Lower leg skin (tissue), 4 donors: ENCODE results near the gene VGF. TPM values are rescaled to one million over a fixed set of nuclear protein-coding genes. Genes with fewer than 3 reads are reported as not detected.

ENCODE experiments used
- DNase-seq, 2 donors: peaks; one replicate each; pipeline ENCODE4 v3.0.0-alpha.2; 2019; ENCODE audit warnings: low spot score in 2 of 2
- H3K4me3 ChIP-seq: fragments of 200-600 bp; sonication (generic); 2 replicates; pipeline ENCODE4 v1.5.1; 2017; ENCODE audit warnings: mild to moderate bottlenecking, low read depth; ENCODE audit not compliant: poor library complexity, severe bottlenecking
- POLR2A ChIP-seq, 2 donors: fragments of 450-650 bp; IDR thresholded peaks; one replicate each; pipeline ENCODE4 v1.6.1; 2016 to 2017; ENCODE audit warnings: antibody characterized with exemption in 2 of 2, mild to moderate bottlenecking in 1 of 2, moderate library complexity in 1 of 2
- WGBS, 2 donors: methylation state at CpG; one replicate each; pipeline ENCODE4 v1.1.5; 2018; 5-methylcytosine and 5-hydroxymethylcytosine counted together
- intact Hi-C: fragments of 100-400 bp; cut with DNase I; formaldehyde crosslinking; loops from one replicate; pipeline ENCODE4 v1.15.0; 2023; ENCODE audit warnings: low total_unique reads
- total RNA-seq, 4 donors: library from RNA; depleted of rRNA; stranded (reverse); fragments of >200 nt; gene quantifications; one replicate each; pipeline ENCODE4 v1.1.0, GENCODE V29; 2016
- TF ChIP-seq, protein P1 (sequence below), 3 donors: fragments of 450-650 bp; IDR thresholded peaks; one replicate each; pipeline ENCODE4 v1.5.1; 2016; ENCODE audit warnings: antibody characterized with exemption in 3 of 3, mild to moderate bottlenecking in 3 of 3, moderate library complexity in 2 of 3

VGF gene
- total RNA-seq, 4 donors from 2014 or later, result 0.91 to 6.3 (median 2.5) TPM; not detected in 1

DNA sequence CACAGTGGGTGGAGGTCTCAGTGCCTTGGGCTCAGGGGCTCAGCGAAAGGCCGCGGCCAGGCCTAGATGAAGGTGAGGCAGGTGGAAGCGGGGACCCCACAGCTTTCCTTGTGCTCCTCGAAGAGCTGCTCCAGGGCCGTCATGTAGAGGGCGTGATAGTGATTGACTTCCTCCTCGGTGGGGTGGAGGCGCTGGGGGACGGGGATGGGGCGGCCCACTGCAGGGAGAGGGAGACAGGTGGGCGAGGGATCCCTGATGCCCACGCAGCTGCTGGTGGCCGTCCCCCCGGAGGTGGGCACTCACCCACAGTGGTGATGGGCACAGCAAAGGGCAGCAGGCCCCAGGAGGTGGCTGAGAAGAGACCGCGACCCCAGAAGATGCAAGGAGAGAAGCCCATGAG, 30.5 kb upstream of the VGF start:
- intact Hi-C loops, result no loop called here
- TF ChIP-seq, protein P1, sequence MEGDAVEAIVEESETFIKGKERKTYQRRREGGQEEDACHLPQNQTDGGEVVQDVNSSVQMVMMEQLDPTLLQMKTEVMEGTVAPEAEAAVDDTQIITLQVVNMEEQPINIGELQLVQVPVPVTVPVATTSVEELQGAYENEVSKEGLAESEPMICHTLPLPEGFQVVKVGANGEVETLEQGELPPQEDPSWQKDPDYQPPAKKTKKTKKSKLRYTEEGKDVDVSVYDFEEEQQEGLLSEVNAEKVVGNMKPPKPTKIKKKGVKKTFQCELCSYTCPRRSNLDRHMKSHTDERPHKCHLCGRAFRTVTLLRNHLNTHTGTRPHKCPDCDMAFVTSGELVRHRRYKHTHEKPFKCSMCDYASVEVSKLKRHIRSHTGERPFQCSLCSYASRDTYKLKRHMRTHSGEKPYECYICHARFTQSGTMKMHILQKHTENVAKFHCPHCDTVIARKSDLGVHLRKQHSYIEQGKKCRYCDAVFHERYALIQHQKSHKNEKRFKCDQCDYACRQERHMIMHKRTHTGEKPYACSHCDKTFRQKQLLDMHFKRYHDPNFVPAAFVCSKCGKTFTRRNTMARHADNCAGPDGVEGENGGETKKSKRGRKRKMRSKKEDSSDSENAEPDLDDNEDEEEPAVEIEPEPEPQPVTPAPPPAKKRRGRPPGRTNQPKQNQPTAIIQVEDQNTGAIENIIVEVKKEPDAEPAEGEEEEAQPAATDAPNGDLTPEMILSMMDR (IDR thresholded peaks at IDR 0.05), result no peak
- no peak for TF ChIP-seq POLR2A (IDR thresholded peaks at IDR 0.05)
- 88% methylated on average over 17 of the region's 17 CpGs for WGBS, 2 donors
- H3K4me3 ChIP-seq, result no peak overlapping the region
- no peak for DNase-seq

DNA sequence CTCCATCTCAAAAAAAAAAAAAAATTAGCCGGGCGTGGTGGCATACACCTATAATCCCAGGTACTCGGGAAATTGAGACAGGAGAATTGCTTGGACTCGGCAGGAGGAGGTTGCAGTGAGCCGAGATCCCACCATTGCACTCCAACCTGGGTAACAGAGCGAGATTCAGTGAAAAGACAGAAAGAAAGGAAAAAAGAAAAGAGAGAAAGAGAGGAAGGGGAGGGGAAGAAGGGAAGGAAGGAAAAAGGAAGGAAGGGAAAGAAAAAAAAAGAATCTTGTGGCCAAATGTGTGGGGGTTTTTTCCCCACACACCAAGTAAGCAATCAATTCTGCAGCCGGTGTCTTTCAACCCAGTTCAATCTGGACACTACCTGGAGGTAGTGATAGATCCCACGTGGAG, 23.7 kb upstream of the VGF start:
- no peak for DNase-seq
- WGBS, 2 donors, result 79% methylated on average over 8 of the region's 8 CpGs
- intact Hi-C loops, result loop anchor here (5.0 kb wide), 1 partner anchor 738 kb away; no protein-coding TSS in a partner anchor
- no peak overlapping the region for H3K4me3 ChIP-seq
- TF ChIP-seq POLR2A (IDR thresholded peaks at IDR 0.05), result no peak
- TF ChIP-seq, protein P1 (IDR thresholded peaks at IDR 0.05), result no peak

DNA sequence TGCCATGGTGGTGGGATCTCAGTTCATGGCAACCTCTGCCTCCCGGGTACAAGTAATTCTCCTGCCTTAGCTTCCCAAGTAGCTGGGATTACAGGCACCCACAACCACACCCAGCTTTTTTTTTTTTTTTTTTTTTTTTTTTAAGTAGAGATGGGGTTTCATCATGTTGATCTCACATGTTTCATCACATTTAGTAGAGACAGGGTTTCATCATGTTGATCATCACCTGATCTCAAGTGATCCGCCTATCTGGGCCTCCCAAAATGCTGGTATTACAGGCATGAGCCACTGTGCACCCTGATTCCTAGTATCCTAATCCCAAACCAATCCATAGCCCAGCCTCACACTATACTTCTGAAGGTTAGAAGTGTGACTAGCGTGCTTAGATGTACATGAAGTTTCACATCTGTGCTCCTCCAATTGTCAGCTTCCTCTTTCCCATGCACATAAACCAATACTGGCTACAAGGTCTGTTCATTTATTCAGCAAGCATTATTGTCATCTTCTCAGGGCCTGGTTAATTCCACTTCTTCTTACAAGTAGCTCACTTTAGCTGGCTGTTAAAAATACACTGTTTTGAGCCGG, 21.6 kb upstream of the VGF start:
- TF ChIP-seq POLR2A (IDR thresholded peaks at IDR 0.05), result no peak
- TF ChIP-seq, protein P1 (IDR thresholded peaks at IDR 0.05), result no peak
- DNase-seq, result no peak
- intact Hi-C loops, result loop anchor here (5.0 kb wide), 1 partner anchor 740 kb away; no protein-coding TSS in a partner anchor
- no peak overlapping the region for H3K4me3 ChIP-seq
- WGBS, 2 donors, result 73 to 76% methylated on average over 4 of the region's 4 CpGs

DNA sequence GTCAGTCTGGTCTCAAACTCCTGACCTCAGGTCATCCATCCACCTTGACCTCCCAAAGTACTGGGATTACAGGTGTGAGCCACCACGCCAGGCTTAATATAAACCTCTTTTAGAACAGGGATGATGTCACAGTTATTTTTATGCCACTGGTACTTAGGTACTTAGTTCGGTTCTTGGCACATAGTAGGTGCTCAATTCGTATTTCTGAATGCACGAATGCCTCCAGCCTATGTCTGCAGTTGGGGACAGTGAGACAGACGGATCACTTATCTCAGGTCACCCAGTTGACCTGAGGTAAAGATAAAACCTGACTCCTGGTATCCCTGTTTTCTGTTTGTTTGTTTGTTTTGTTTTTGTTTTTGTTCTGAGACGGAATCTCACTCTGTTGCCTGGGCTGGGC, 20.8 kb upstream of the VGF start:
- DNase-seq, result no peak
- intact Hi-C loops, result loop anchor here (5.0 kb wide), 1 partner anchor 741 kb away; no protein-coding TSS in a partner anchor
- H3K4me3 ChIP-seq, result no peak overlapping the region
- WGBS, 2 donors, result 69 to 74% methylated on average over 6 of the region's 6 CpGs
- TF ChIP-seq, protein P1 (IDR thresholded peaks at IDR 0.05), result no peak

DNA sequence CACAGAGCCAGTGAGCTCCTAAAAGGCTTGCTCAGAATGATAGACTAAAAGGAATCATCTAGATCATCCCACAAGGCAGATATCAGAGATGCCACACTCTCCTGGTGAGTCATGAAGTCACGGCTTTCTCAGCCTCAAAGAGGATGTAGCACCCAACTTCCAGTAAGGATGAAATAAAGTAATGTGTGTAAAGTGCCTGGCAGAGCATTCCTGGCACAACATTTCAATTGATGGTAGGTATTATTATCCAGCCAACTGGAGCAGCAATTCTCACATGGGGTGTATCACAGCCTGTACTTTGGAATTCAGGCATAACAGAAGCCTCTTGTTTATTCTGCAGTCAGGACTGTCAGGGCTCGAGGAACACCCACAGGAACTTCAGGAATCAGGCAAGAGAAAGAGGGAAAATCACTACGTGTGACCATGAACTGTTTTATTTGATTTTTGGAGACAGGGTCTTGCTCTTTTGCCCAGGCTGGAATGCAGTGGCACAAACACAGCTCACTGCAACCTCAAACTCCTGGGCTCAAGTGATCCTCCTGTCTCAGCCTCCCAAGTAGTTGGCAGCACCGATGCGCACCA, 20.0 kb upstream of the VGF start:
- intact Hi-C loops, result loop anchor here (5.0 kb wide), 1 partner anchor 742 kb away; no protein-coding TSS in a partner anchor
- no peak overlapping the region for H3K4me3 ChIP-seq
- 50 to 51% methylated on average over 5 of the region's 5 CpGs for WGBS, 2 donors
- TF ChIP-seq POLR2A (IDR thresholded peaks at IDR 0.05), result no peak
- TF ChIP-seq, protein P1 (IDR thresholded peaks at IDR 0.05), result no peak
- no peak for DNase-seq
